OCI-LY7 (cell line): Measurements from ENCODE around the gene TMEM272. TPM values are rescaled to one million over a fixed set of nuclear protein-coding genes. Genes with fewer than 3 reads are reported as not detected.

Experiments used
- BruUV-seq: library from RNA; stranded (reverse); fragments of 400-500 nt; replicated peaks from 2 replicates; lab custom pipeline; 2021; lab: Mats Ljungman, UMichigan
- CTCF ChIA-PET: fragments of 300-600 bp; sonication (Branson Sonifier 250); formaldehyde crosslinking; loops from one replicate; lab custom pipeline; 2022; ENCODE audit warnings: antibody characterized with exemption; ENCODE audit not compliant: unreplicated experiment; lab: Charles Lee
- POLR2A ChIA-PET: fragments of 300-600 bp; sonication (Branson Sonifier 250); formaldehyde crosslinking; loops from one replicate; lab custom pipeline; 2022; ENCODE audit warnings: antibody characterized with exemption; lab: Charles Lee
- DNase-seq: peaks from one replicate; pipeline ENCODE4 v3.0.0-alpha.2; 2015; ENCODE audit warnings: low spot score
- H2AFZ ChIP-seq: fragments of 200-600 bp; sonication (generic), shearing (Covaris generic); 2 replicates; pipeline ENCODE4 v1.6.1; 2014; ENCODE audit warnings: mild to moderate bottlenecking, antibody characterized with exemption, low read length, moderate library complexity
- H3K27ac ChIP-seq: fragments of 200-600 bp; sonication (generic); 2 replicates; pipeline ENCODE4 v1.5.1; 2014; ENCODE audit warnings: mixed run types, low read depth, mild to moderate bottlenecking, moderate library complexity, low read length, inconsistent platforms; ENCODE audit not compliant: poor library complexity, severe bottlenecking
- H3K36me3 ChIP-seq: fragments of 200-600 bp; sonication (generic); 2 replicates; pipeline ENCODE4 v1.6.1; 2014; ENCODE audit warnings: mild to moderate bottlenecking, antibody characterized with exemption, low read length, moderate library complexity, mixed read lengths; ENCODE audit not compliant: insufficient read depth
- H3K4me1 ChIP-seq: fragments of 200-600 bp; sonication (generic); 2 replicates; pipeline ENCODE4 v1.5.1; 2014; ENCODE audit warnings: mild to moderate bottlenecking, low read length; ENCODE audit not compliant: insufficient read depth, poor library complexity, severe bottlenecking
- H3K4me2 ChIP-seq: fragments of 200-600 bp; sonication (generic); 2 replicates; pipeline ENCODE4 v1.6.1; 2014; ENCODE audit warnings: mild to moderate bottlenecking, low read length
- H3K4me3 ChIP-seq: fragments of 200-600 bp; sonication (generic); 2 replicates; pipeline ENCODE4 v1.5.1; 2014; ENCODE audit warnings: mild to moderate bottlenecking, low read depth, low read length; ENCODE audit not compliant: poor library complexity, severe bottlenecking
- H3K79me2 ChIP-seq: fragments of 200-600 bp; sonication (generic); 2 replicates; pipeline ENCODE4 v1.6.1; 2016; ENCODE audit warnings: low read depth, mild to moderate bottlenecking, low read length, moderate library complexity, mixed read lengths; ENCODE audit not compliant: insufficient read depth
- H3K9me2 ChIP-seq: fragments of 200-600 bp; sonication (generic); 2 replicates; pipeline ENCODE4 v1.6.1; 2016; ENCODE audit warnings: mild to moderate bottlenecking, low read length, mixed read lengths; ENCODE audit not compliant: insufficient read depth
- H3K9me3 ChIP-seq: fragments of 200-600 bp; sonication (generic); 2 replicates; pipeline ENCODE4 v1.6.1; 2014; ENCODE audit warnings: mild to moderate bottlenecking, mixed run types, low read length, mixed read lengths
- H4K20me1 ChIP-seq: fragments of 200-600 bp; sonication (generic); 2 replicates; pipeline ENCODE4 v1.6.1; 2014; ENCODE audit warnings: mild to moderate bottlenecking, antibody characterized with exemption, low read length, moderate library complexity, mixed read lengths; ENCODE audit not compliant: insufficient read depth
- EZH2phosphoT487 ChIP-seq: fragments of 200-600 bp; sonication (generic); IDR thresholded peaks from 2 replicates; pipeline ENCODE4 v1.6.1; 2018; ENCODE audit warnings: low read depth, borderline replicate concordance, mild to moderate bottlenecking, mixed run types, antibody characterized with exemption, low read length, moderate library complexity, mixed read lengths
- intact Hi-C: fragments of 100-400 bp; cut with micrococcal nuclease; formaldehyde crosslinking; loops from one replicate; pipeline ENCODE4 v1.10.0; 2022; ENCODE audit not compliant: unreplicated experiment
- total RNA-seq, 2 experiments: library from RNA; depleted of rRNA in 1 of 2; stranded (reverse); fragments of >200 nt in 1 of 2; shearing (Covaris generic) in 1 of 2; gene quantifications; 2 replicates each; pipeline ENCODE4 v1.2.3, GENCODE V29; 2014 to 2022
- TF ChIP-seq, protein P1 (sequence below): fragments of 200-600 bp; sonication (generic); conservative IDR thresholded peaks from 2 replicates; pipeline ENCODE4 v1.5.1; 2014; ENCODE audit warnings: mild to moderate bottlenecking, antibody characterized with exemption, low read length, moderate library complexity, mixed read lengths

The TMEM272 gene
- total RNA-seq, 2 experiments from 2014 or later: 0.41 to 0.46 TPM

DNA sequence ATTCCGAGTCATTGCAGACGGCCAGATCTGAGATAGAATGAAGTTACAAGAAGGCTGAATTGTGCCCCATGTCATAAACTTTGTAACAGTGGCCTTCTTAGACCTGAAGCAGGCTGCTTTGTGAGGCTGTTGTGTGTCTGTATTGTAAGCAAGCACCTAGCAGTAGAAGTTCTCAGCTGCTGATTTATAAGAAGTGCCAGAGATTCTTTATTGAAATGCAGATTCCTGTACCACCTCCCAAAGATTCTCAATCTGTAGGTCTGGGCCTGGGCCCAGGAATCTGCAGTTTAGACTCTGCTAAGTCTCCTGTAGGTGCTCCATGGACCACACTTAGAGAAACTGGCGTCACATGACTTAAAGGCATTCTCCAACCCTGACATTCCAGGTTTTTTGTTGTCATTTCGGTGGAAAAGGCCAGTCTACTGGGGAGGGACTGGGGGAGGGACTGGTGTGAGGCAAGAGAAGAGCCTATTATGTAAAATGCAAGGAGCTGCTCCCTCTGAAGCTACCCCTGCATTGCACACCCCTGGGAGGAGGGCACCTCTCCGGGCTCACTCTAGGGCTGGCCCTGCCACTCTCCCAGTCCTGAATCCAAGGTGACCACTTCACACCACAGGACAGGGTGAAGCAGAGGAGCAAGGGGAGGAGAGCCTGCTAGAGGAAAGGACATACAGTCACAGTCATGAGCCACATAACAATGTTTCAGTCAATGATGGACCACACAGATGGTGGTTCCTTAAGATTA is 769 bp upstream of the TMEM272 start:
- ChIA-PET POLR2A (interaction anchor here (0.6 kb wide), 2 partner anchors 47 to 198 kb away, joined by 3 to 5 read pairs; no protein-coding TSS in a partner anchor), CTCF (interaction anchor here (1.8 kb wide), 1 partner anchor 31 kb away, joined by 7 read pairs; no protein-coding TSS in a partner anchor)
- no TSS peak for BruUV-seq
- Histone ChIP-seq H3K79me2 (no peaks in the 10 kb centered on the region), H3K4me3 (no peak overlapping the region), H3K4me2 (no peak overlapping the region), H3K27ac (no peak overlapping the region), H4K20me1 (no peaks in the 10 kb centered on the region), H3K9me3 (no peaks in the 10 kb centered on the region), H3K36me3 (no peaks in the 10 kb centered on the region), H3K9me2 (no peaks in the 10 kb centered on the region), H2AFZ (peak overlapping the region; percentile 68; the same call in 1 of the 2 replicates), H3K4me1 (peaks cover 3% of the 10 kb centered on the region)
- no peak for TF ChIP-seq EZH2phosphoT487
- TF ChIP-seq, protein P1, sequence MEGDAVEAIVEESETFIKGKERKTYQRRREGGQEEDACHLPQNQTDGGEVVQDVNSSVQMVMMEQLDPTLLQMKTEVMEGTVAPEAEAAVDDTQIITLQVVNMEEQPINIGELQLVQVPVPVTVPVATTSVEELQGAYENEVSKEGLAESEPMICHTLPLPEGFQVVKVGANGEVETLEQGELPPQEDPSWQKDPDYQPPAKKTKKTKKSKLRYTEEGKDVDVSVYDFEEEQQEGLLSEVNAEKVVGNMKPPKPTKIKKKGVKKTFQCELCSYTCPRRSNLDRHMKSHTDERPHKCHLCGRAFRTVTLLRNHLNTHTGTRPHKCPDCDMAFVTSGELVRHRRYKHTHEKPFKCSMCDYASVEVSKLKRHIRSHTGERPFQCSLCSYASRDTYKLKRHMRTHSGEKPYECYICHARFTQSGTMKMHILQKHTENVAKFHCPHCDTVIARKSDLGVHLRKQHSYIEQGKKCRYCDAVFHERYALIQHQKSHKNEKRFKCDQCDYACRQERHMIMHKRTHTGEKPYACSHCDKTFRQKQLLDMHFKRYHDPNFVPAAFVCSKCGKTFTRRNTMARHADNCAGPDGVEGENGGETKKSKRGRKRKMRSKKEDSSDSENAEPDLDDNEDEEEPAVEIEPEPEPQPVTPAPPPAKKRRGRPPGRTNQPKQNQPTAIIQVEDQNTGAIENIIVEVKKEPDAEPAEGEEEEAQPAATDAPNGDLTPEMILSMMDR: no peak
- DNase-seq: no peak
- intact Hi-C loops: no loop called here

DNA sequence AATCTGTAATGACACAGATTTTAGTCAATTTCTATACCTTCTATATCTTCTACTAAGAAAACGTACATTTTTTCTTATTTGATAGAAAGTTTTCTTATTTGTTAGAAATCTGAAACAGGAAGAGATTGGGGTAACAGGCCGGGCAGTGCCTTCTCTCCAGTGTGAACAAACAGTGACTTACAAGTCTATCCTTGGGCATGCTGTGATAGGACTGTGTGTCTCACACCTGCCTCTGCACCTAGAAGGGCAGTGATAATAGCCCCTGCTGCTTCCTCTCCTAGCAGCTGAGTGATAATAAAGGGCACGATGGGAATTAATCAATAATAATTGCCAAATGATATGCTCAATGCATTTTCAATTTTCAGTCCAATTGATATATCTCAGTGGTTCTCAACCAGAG is 1.4 kb downstream of the TMEM272 start:
- Histone ChIP-seq H3K9me2 (no peaks in the 10 kb centered on the region), H3K9me3 (no peaks in the 10 kb centered on the region), H3K79me2 (no peaks in the 10 kb centered on the region), H2AFZ (no peak overlapping the region), H3K27ac (no peak overlapping the region), H3K4me1 (peaks cover 3% of the 10 kb centered on the region), H3K4me2 (no peak overlapping the region), H4K20me1 (no peaks in the 10 kb centered on the region), H3K4me3 (no peak overlapping the region), H3K36me3 (no peaks in the 10 kb centered on the region)
- ChIA-PET CTCF (no interaction called here), POLR2A (interaction anchor here (1.2 kb wide), 1 partner anchor 10 kb away, joined by 4 read pairs; no protein-coding TSS in a partner anchor)
- intact Hi-C loops: no loop called here
- TF ChIP-seq EZH2phosphoT487: no peak
- TF ChIP-seq, protein P1: no peak
- no peak for DNase-seq
- BruUV-seq: no TSS peak

DNA sequence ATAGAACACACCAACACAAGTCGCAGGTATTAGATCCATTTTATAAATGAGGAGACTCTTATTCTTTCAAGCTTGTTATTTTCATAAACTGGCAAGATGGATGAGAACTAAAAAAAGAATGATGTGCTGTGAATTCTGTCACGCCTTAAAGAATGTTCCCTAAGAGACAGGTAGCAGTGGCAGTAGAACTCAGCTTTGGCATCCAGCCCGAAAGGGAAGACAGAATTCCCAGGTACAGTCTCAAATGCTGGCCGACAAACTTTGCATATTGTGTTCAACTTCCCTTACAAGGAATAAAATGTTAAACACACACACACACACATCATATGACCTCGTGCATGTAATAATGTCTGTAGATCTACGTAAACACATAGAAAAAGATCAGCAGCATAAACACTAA is 3.2 kb downstream of the TMEM272 start:
- Histone ChIP-seq H3K27ac (no peak overlapping the region), H3K9me2 (no peaks in the 10 kb centered on the region), H4K20me1 (no peaks in the 10 kb centered on the region), H3K4me1 (no peaks in the 10 kb centered on the region), H3K36me3 (no peaks in the 10 kb centered on the region), H3K9me3 (no peaks in the 10 kb centered on the region), H3K4me3 (no peak overlapping the region), H2AFZ (no peak overlapping the region), H3K79me2 (no peaks in the 10 kb centered on the region), H3K4me2 (no peak overlapping the region)
- intact Hi-C loops: no loop called here
- ChIA-PET POLR2A (interaction anchor here (0.5 kb wide), 1 partner anchor 13 kb away, joined by 3 read pairs; no protein-coding TSS in a partner anchor), CTCF (interaction anchor here (0.6 kb wide), 1 partner anchor 1306 kb away, joined by 3 read pairs; no protein-coding TSS in a partner anchor)
- no TSS peak for BruUV-seq
- DNase-seq: no peak
- TF ChIP-seq, protein P1: no peak
- no peak for TF ChIP-seq EZH2phosphoT487
